ENCODE results near the gene DXO.
A peak's percentile ranks its signal among the peaks of the same experiment; 100 is the strongest.

Gene DXO

DNA sequence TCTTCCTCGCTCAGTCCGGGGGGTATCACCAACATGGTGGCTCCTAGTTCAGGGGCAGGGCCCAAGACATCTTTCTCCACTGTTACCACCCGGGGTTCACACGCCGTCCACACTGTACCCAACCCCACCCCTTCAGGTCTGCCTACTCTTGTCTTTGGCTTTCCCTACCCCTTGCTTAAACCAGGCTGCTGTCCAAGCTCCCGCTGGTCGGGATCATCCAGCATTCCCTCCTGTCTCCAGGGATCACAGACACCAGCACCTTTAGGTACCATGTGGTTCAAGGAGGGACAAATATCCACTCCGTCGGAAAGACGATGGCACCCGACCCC lies 13.6 kb downstream of the DXO start:
- no peak for DNase-seq (ENCODE audit: low read depth)
- TF ChIP-seq, protein P1, sequence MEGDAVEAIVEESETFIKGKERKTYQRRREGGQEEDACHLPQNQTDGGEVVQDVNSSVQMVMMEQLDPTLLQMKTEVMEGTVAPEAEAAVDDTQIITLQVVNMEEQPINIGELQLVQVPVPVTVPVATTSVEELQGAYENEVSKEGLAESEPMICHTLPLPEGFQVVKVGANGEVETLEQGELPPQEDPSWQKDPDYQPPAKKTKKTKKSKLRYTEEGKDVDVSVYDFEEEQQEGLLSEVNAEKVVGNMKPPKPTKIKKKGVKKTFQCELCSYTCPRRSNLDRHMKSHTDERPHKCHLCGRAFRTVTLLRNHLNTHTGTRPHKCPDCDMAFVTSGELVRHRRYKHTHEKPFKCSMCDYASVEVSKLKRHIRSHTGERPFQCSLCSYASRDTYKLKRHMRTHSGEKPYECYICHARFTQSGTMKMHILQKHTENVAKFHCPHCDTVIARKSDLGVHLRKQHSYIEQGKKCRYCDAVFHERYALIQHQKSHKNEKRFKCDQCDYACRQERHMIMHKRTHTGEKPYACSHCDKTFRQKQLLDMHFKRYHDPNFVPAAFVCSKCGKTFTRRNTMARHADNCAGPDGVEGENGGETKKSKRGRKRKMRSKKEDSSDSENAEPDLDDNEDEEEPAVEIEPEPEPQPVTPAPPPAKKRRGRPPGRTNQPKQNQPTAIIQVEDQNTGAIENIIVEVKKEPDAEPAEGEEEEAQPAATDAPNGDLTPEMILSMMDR (IDR thresholded peaks at IDR 0.05; ENCODE audit: insufficient read depth, low read depth, low read length, missing control alignments), result no peak
- H3K4me3 ChIP-seq (ENCODE audit: low read length), result peak overlapping the region; percentile 100

DNA sequence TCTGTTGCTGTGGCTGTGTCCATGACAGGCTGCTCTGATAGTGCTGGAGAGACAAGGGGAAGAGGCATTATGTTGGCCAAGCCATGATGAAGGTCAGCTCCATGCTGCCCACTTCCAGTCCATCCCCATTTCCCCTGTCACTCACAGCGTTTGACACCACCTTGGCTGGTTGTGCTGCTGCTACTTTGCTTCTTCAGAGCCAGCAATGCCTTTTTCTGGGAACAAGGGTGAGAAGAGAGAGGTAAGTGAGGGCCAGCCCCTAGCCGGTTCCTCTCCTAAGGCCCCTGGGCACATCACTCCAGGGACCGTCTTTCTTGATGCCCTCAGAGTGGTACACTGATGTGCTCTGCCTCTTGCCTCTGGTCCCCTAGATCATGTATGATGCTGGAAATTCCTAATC lies 15.1 kb downstream of the DXO start:
- TF ChIP-seq, protein P1 (IDR thresholded peaks at IDR 0.05; ENCODE audit: insufficient read depth, low read depth, low read length, missing control alignments), result no peak
- DNase-seq (ENCODE audit: low read depth), result no peak
- H3K4me3 ChIP-seq (ENCODE audit: low read length), result no peak overlapping the region

DNA sequence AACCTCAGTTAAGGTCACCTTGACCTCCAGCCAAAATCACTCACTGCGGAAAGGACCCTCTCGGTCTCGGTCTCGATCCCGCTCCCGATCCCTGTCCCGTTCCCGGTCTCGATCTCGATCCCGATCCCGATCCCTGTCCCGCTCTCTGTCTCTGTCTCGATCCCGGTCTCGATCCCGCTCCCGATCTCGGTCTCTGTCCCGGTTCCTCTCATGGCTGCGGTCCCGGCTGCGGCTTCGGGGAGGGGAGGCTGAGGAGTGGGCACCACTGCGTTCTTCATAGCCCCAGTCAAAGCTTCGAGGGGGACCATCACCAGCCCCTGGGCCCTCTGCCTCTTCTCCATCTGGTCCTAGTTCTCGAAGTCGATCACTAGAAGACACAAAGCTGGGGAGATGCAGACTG lies 17.4 kb downstream of the DXO start:
- TF ChIP-seq, protein P1 (IDR thresholded peaks at IDR 0.05; ENCODE audit: insufficient read depth, low read depth, low read length, missing control alignments), result no peak
- H3K4me3 ChIP-seq (ENCODE audit: low read length), result no peak overlapping the region
- no peak for DNase-seq (ENCODE audit: low read depth)

DNA sequence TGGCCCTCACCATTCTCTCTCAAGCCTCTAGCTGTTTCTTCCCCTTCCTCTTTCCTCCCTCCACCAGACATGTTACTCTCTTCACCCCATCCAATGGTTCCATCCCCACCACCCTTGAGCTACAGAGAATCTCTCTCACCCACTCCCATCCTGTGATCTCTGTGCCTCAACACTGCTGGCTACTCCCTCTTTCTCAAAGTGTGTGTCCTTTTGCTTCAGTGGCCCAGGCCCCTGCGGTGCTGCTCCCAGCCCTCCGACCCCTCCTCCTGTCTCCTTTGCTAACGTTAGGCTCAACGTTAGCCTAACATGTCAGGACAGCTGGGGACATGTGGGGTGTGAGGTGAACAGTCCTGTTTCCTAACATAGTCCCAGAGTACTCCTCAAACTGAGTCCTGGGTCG lies 19.0 kb downstream of the DXO start:
- H3K4me3 ChIP-seq (ENCODE audit: low read length), result no peak overlapping the region
- no peak for DNase-seq (ENCODE audit: low read depth)
- TF ChIP-seq, protein P1 (IDR thresholded peaks at IDR 0.05; ENCODE audit: insufficient read depth, low read depth, low read length, missing control alignments), result no peak

DNA sequence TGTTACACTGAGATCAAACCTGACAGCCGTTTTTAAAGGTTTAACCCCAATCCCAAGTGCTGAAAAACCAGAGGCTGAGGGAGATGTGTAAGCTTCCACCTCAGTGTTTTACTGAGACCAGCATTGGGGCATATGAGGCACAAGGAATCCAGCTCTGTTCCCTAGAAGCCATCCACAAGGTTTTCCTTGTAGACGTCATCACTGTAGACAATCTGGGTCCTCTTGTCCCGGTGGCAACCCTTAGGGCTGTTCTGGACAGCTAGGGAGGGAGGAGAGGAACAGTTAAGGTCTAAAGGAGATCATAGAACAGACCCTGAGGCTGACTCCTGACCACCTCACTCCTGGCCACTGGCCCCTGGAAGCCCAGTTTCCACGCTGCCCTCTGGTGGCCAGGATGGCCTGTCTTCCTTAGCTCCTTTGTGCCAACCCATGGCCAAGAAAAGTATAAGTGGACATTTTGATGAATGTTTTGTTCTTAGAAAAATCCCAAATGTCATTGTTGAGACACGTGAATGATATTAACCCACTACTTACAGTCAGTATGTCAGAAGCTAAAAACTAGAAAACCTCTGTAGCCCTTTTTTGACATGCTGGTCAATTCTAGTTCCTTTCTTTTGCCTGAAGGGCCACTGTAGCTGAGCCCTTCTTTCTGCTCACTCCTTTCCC lies 19.7 kb downstream of the DXO start:
- TF ChIP-seq, protein P1 (IDR thresholded peaks at IDR 0.05; ENCODE audit: insufficient read depth, low read depth, low read length, missing control alignments), result peak; percentile 81
- no peak overlapping the region for H3K4me3 ChIP-seq (ENCODE audit: low read length)
- DNase-seq (ENCODE audit: low read depth), result peak; percentile 60

DNA sequence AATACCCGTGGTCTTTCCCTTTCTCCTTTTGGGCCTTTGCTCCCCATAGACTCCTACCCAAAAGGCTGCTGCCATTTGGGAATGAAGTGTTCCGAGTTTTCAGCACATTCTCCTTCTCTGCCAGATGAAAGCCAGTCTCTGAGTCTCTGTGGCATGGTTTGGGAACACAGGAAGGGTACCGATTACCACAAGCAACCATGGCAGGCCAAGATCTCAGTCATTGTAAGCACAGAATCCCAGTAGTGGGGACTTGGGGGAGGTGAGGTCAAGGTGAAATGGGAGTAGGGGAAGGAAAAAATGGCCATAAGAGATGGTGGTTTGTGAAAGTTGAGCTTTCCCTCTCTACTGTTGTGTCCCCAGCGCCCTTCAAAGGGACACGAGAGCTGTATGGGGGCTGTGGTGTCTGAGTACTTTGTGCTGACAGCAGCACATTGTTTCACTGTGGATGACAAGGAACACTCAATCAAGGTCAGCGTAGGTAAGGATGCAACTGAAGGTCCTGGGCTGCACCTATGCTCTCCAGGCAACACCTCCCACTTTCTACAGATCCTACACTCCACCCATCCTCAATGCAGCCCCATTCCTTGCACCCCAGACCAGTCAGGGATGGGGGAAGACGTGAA lies 21.9 kb downstream of the DXO start:
- DNase-seq (ENCODE audit: low read depth), result no peak
- TF ChIP-seq, protein P1 (IDR thresholded peaks at IDR 0.05; ENCODE audit: insufficient read depth, low read depth, low read length, missing control alignments), result no peak
- H3K4me3 ChIP-seq (ENCODE audit: low read length), result no peak overlapping the region

Data from epithelial cell of esophagus (primary cell).